CD4-positive, alpha-beta T cell (primary cell): ENCODE data around the gene MPHOSPH8. TPM values are rescaled to one million over a fixed set of nuclear protein-coding genes. Genes with fewer than 3 reads are reported as not detected.
A peak's percentile ranks its signal among the peaks of the same experiment; 100 is the strongest.

Experiments used
- ATAC-seq: fragments of 200-7000 bp; cut with Tn5 transposase; one replicate; pipeline ENCODE4 v1.10.0; 2022; ENCODE audit warnings: mild to moderate bottlenecking; ENCODE audit not compliant: poor library complexity
- CTCF ChIA-PET: fragments of 350-600 bp; sonication (Branson Sonifier 250); formaldehyde crosslinking; loops from one replicate; lab custom pipeline; 2021; ENCODE audit warnings: antibody characterized with exemption, inconsistent platforms; lab: Charles Lee
- POLR2A ChIA-PET: fragments of 350-600 bp; sonication (Branson Sonifier 250); formaldehyde crosslinking; loops from one replicate; lab custom pipeline; 2021; ENCODE audit warnings: antibody characterized with exemption, inconsistent platforms; lab: Charles Lee
- DNase-seq, 14 experiments: peaks; one replicate each; pipeline ENCODE4 v3.0.0-alpha.2; 2013 to 2020; ENCODE audit warnings: mixed read lengths in 2 of 14
- H3K27ac ChIP-seq, 2 donors: one replicate each; pipeline versions ENCODE4 v1.5.1 to v1.7.0; 2013; ENCODE audit warnings: low read length in 2 of 2, low read depth in 1 of 2, mild to moderate bottlenecking in 1 of 2
- H3K27me3 ChIP-seq, 2 experiments: 1 replicate in 1 of 2; 2 replicates in 1 of 2; pipeline versions ENCODE4 v1.6.1 to v1.7.0; 2013; ENCODE audit warnings: low read length in 2 of 2, control low read depth in 1 of 2, mild to moderate bottlenecking in 1 of 2, moderate library complexity in 1 of 2; ENCODE audit not compliant: insufficient read depth in 2 of 2, control insufficient read depth in 1 of 2
- H3K36me3 ChIP-seq: one replicate; pipeline ENCODE4 v1.6.1; 2013; ENCODE audit warnings: low read length, control low read depth; ENCODE audit not compliant: insufficient read depth
- H3K4me1 ChIP-seq: one replicate; pipeline ENCODE4 v1.6.1; 2013; ENCODE audit warnings: low read length, control low read depth; ENCODE audit not compliant: insufficient read depth
- H3K4me3 ChIP-seq: one replicate; pipeline ENCODE4 v1.5.1; 2013; ENCODE audit warnings: mild to moderate bottlenecking, low read length, moderate library complexity
- H3K9me3 ChIP-seq, 2 experiments: 1 replicate in 1 of 2; 2 replicates in 1 of 2; pipeline versions ENCODE4 v1.6.1 to v1.7.0; 2013; ENCODE audit warnings: low read length in 2 of 2, mild to moderate bottlenecking in 2 of 2, control low read depth in 1 of 2, moderate library complexity in 1 of 2; ENCODE audit not compliant: control insufficient read depth in 1 of 2, insufficient read depth in 1 of 2
- H3K27ac Mint-ChIP-seq: one replicate; pipeline ENCODE4 v1.8.0; 2020; ENCODE audit warnings: mixed read lengths
- H3K27me3 Mint-ChIP-seq: one replicate; pipeline ENCODE4 v1.8.0; 2021; ENCODE audit warnings: mixed read lengths
- H3K36me3 Mint-ChIP-seq: one replicate; pipeline ENCODE4 v1.8.0; 2021; ENCODE audit warnings: low read depth, mixed read lengths
- H3K4me1 Mint-ChIP-seq: one replicate; pipeline ENCODE4 v1.8.0; 2021; ENCODE audit warnings: low read depth, mixed read lengths
- H3K4me3 Mint-ChIP-seq: one replicate; pipeline ENCODE4 v1.8.0; 2020; ENCODE audit warnings: mild to moderate bottlenecking, mixed read lengths
- H3K9me3 Mint-ChIP-seq: one replicate; pipeline ENCODE4 v1.8.0; 2020; ENCODE audit warnings: mixed read lengths
- intact Hi-C, 2 experiments: fragments of 100-400 bp; cut with DNase I in 1 of 2; cut with micrococcal nuclease in 1 of 2; formaldehyde crosslinking; loops; one replicate each; pipeline versions ENCODE4 v1.15.1 to v1.9.0; 2023 to 2025; cut with DNase I, micrococcal nuclease
- total RNA-seq, 174 experiments: library from RNA in 2 of 174; stranded (reverse) in 2 of 174; gene quantifications; one replicate each; pipeline ENCODE4 v1.2.3 and lab custom pipeline; 2021 to 2026
- TF ChIP-seq, protein P1 (sequence below): fragments of 200-600 bp; IDR thresholded peaks from one replicate; pipeline ENCODE4 v1.8.0; 2022; ENCODE audit warnings: antibody characterized with exemption, mild to moderate bottlenecking

The MPHOSPH8 gene
- total RNA-seq, 2 experiments from 2014 or later: 48.0 to 51.2 TPM

DNA sequence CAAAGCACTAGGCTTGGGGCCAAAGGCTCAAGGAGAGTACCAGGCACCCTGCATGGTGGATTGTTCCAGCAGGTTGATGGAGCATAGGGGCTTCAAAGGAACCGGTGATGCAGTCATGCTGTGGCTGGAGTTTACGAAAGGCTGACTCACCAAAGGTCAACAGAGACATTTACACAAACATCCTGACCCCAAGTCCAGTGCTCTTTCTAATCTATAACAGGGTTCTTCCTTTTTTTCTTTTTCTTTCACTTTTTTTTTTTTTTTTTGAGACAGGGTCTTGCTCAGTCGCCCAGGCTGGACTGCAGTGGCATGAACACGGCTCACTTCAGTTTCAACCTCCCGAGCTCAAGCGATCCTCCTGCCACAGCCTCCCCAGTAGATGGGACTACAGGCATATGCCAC is 36.5 kb upstream of the MPHOSPH8 start:
- H3K9me3 ChIP-seq: no peaks in the 10 kb centered on the region
- peaks cover 11 to 13% of the 10 kb centered on the region in 2 experiments for H3K27me3 ChIP-seq
- peaks cover 3% of the 10 kb centered on the region for H3K4me1 ChIP-seq
- H3K9me3 Mint-ChIP-seq: no peaks in the 10 kb centered on the region
- H3K27me3 Mint-ChIP-seq: peaks cover 56% of the 10 kb centered on the region
- TF ChIP-seq, protein P1, sequence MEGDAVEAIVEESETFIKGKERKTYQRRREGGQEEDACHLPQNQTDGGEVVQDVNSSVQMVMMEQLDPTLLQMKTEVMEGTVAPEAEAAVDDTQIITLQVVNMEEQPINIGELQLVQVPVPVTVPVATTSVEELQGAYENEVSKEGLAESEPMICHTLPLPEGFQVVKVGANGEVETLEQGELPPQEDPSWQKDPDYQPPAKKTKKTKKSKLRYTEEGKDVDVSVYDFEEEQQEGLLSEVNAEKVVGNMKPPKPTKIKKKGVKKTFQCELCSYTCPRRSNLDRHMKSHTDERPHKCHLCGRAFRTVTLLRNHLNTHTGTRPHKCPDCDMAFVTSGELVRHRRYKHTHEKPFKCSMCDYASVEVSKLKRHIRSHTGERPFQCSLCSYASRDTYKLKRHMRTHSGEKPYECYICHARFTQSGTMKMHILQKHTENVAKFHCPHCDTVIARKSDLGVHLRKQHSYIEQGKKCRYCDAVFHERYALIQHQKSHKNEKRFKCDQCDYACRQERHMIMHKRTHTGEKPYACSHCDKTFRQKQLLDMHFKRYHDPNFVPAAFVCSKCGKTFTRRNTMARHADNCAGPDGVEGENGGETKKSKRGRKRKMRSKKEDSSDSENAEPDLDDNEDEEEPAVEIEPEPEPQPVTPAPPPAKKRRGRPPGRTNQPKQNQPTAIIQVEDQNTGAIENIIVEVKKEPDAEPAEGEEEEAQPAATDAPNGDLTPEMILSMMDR: no peak
- no peaks in the 10 kb centered on the region for H3K36me3 Mint-ChIP-seq
- H3K4me3 Mint-ChIP-seq: no peak overlapping the region
- no peak overlapping the region for H3K4me3 ChIP-seq
- no peaks in the 10 kb centered on the region for H3K36me3 ChIP-seq
- no peak overlapping the region for H3K27ac Mint-ChIP-seq
- CTCF ChIA-PET: no interaction called here
- POLR2A ChIA-PET: no interaction called here
- ATAC-seq: no peak
- intact Hi-C loops: no loop called here
- H3K27ac ChIP-seq: no peak overlapping the region
- H3K4me1 Mint-ChIP-seq: no peaks in the 10 kb centered on the region
- DNase-seq: no peak

DNA sequence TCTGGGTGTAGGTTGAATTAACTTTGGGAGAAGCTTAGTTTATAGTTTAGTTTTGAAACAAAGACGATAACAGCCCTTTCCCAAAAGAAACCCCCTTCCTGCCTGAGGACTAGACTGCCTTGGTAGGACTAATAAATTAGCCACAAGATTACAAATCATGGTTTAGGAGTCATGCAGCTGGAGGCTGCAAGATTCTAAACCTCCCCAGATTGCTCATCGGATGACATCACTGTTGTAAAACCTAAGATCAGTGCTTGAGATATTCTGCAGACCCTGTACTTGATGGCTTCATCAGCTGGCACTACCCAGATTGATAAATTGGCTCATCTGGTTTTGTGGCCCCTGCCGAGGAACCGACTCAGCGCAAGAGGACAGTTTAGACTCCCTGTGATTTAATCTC is 35.9 kb upstream of the MPHOSPH8 start:
- H3K36me3 ChIP-seq: no peaks in the 10 kb centered on the region
- no peak for DNase-seq
- H3K36me3 Mint-ChIP-seq: no peaks in the 10 kb centered on the region
- H3K27ac ChIP-seq: no peak overlapping the region
- peaks cover 58% of the 10 kb centered on the region for H3K27me3 Mint-ChIP-seq
- no peaks in the 10 kb centered on the region for H3K4me1 Mint-ChIP-seq
- peaks cover 15 to 17% of the 10 kb centered on the region in 2 experiments for H3K27me3 ChIP-seq
- ATAC-seq: no peak
- ChIA-PET POLR2A (no interaction called here), CTCF (no interaction called here)
- intact Hi-C loops: no loop called here
- H3K4me3 Mint-ChIP-seq: no peak overlapping the region
- H3K4me3 ChIP-seq: no peak overlapping the region
- H3K4me1 ChIP-seq: peaks cover 6% of the 10 kb centered on the region
- no peaks in the 10 kb centered on the region for H3K9me3 ChIP-seq
- no peak overlapping the region for H3K27ac Mint-ChIP-seq
- TF ChIP-seq, protein P1: no peak
- no peaks in the 10 kb centered on the region for H3K9me3 Mint-ChIP-seq

DNA sequence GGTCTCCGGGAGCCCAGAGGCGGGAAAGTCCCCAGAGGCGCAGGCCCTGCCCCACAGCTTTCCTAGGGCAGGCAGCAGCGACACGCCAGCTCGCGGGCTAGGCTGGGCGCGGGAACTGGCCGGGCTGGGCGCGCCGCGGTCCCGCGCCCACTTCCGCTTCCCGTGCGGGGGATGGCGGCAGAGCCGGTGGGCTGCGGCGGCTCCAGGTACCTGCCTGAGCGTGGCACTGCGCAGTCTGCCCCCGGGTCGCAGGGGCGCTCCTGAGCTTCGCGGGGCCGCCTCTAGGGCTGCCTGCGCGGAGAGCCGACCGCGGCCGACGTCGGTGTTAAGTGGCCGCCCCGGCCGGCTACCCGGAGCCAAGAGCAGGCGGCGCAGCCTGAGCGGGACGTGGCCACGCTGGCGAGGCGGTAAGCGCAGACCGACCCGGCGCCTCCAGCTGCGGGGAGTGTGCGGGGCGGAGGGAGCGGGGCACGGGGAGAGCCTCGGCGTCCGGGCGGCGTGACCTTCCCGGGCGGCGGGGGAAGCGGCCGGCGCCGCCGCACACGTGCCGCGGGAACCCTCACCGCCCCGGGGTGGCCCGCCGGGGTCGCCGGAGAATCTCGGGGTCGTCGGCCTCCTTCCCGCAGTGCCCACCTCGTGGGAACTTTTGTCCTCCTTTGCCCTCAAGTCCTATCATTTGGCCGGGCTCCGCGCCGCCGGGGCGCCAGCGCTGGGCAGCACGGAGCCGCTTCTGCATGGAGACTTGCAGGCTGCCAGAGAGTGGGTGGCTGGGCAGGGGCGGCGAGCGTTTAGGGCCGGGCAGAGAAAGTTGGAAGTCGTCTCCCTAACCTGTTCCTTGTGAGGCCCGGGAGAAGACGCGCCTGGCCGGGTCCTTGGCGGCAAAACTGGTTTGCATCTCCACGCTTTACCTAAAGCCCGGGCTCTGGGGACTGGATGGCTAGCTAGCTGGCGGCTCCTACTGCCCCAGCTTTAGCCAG is 31.4 kb upstream of the MPHOSPH8 start:
- H3K27ac ChIP-seq: no peak overlapping the region
- Mint-ChIP-seq H3K4me3 (peak overlapping the region; percentile 66), H3K9me3 (peaks cover 6% of the 10 kb centered on the region), H3K27me3 (peaks cover 79% of the 10 kb centered on the region), H3K27ac (no peak overlapping the region), H3K36me3 (no peaks in the 10 kb centered on the region), H3K4me1 (no peaks in the 10 kb centered on the region)
- TF ChIP-seq, protein P1: no peak
- DNase-seq (peak in 8 of 14 experiments; percentile 8 to 52 (median 30)), ATAC-seq (peak; percentile 69)
- H3K4me3 ChIP-seq: peak overlapping the region; percentile 5
- H3K4me1 ChIP-seq: peaks cover 7% of the 10 kb centered on the region
- peaks cover 0 to 6% of the 10 kb centered on the region in 2 experiments for H3K9me3 ChIP-seq
- ChIA-PET CTCF (no interaction called here), POLR2A (interaction anchor here (1.1 to 1.4 kb wide), 2 partner anchors 32 to 36 kb away, joined by 3 read pairs; no protein-coding TSS in a partner anchor)
- peaks cover 31 to 38% of the 10 kb centered on the region in 2 experiments for H3K27me3 ChIP-seq
- H3K36me3 ChIP-seq: no peaks in the 10 kb centered on the region
- intact Hi-C loops: no loop called here
